MM.1S (cell line): ENCODE results near the gene NGDN.

Experiments used
- DNase-seq: peaks from one replicate; pipeline ENCODE4 v3.0.0-alpha.2; 2015
- H2AFZ ChIP-seq: fragments of 300-600 bp; sonication (generic); 2 replicates; pipeline ENCODE4 v1.6.0; 2016; ENCODE audit warnings: antibody characterized with exemption, low read length
- H3F3A ChIP-seq: fragments of 300-600 bp; sonication (generic); 2 replicates; pipeline ENCODE4 v1.6.1; 2016; ENCODE audit warnings: mild to moderate bottlenecking, antibody characterized with exemption, low read length, moderate library complexity, mixed read lengths; ENCODE audit not compliant: insufficient read depth
- H3K27ac ChIP-seq: fragments of 300-600 bp; sonication (generic); 2 replicates; pipeline ENCODE4 v1.5.1; 2016; ENCODE audit warnings: mild to moderate bottlenecking, low read length
- H3K27me3 ChIP-seq: fragments of 300-600 bp; sonication (generic); replicated peaks from 2 replicates; pipeline ENCODE4 v1.6.0; 2016; ENCODE audit warnings: low read length; ENCODE audit not compliant: insufficient read depth
- H3K36me3 ChIP-seq: fragments of 300-600 bp; sonication (generic); replicated peaks from 2 replicates; pipeline ENCODE4 v1.6.1; 2016; ENCODE audit warnings: mild to moderate bottlenecking, low read length, mixed read lengths; ENCODE audit not compliant: insufficient read depth
- H3K4me1 ChIP-seq: fragments of 300-600 bp; sonication (generic); 2 replicates; pipeline ENCODE4 v1.6.1; 2016; ENCODE audit warnings: low read length, mixed read lengths
- H3K4me2 ChIP-seq: fragments of 300-600 bp; sonication (generic); 2 replicates; pipeline ENCODE4 v1.6.0; 2016; ENCODE audit warnings: low read depth, low read length
- H3K4me3 ChIP-seq: fragments of 300-600 bp; sonication (generic); 2 replicates; pipeline ENCODE4 v1.5.1; 2016; ENCODE audit warnings: low read length, mixed read lengths
- H3K79me2 ChIP-seq: fragments of 300-600 bp; sonication (generic); 2 replicates; pipeline ENCODE4 v1.6.1; 2016; ENCODE audit warnings: mixed run types, low read length, mixed read lengths
- H3K9ac ChIP-seq: fragments of 300-600 bp; sonication (generic); 2 replicates; pipeline ENCODE4 v1.6.1; 2016; ENCODE audit warnings: low read length, mixed read lengths
- H3K9me2 ChIP-seq: fragments of 300-600 bp; sonication (generic); replicated peaks from 2 replicates; pipeline ENCODE4 v1.6.1; 2016; ENCODE audit warnings: mild to moderate bottlenecking, low read length, mixed read lengths; ENCODE audit not compliant: insufficient read depth
- H3K9me3 ChIP-seq: fragments of 300-600 bp; sonication (generic); replicated peaks from 2 replicates; pipeline ENCODE4 v1.6.1; 2016; ENCODE audit warnings: mild to moderate bottlenecking, low read length, mixed read lengths; ENCODE audit not compliant: insufficient read depth
- H4K20me1 ChIP-seq: fragments of 300-600 bp; sonication (generic); 2 replicates; pipeline ENCODE4 v1.6.1; 2016; ENCODE audit warnings: mild to moderate bottlenecking, low read length, moderate library complexity, mixed read lengths; ENCODE audit not compliant: insufficient read depth
- CTCF ChIP-seq: fragments of 300-600 bp; sonication (generic); IDR thresholded peaks from 2 replicates; pipeline ENCODE4 v1.5.1; 2016; ENCODE audit warnings: antibody characterized with exemption, low read length, mixed read lengths
- EZH2 ChIP-seq: fragments of 300-600 bp; sonication (generic); optimal IDR thresholded peaks from 2 replicates; pipeline ENCODE3; 2017; ENCODE audit warnings: low read depth, mild to moderate bottlenecking, antibody characterized with exemption, low read length, mixed read lengths
- EZH2phosphoT487 ChIP-seq: fragments of 300-600 bp; sonication (generic); IDR thresholded peaks from 2 replicates; pipeline ENCODE4 v1.6.1; 2018; ENCODE audit warnings: antibody characterized with exemption, low read length

NGDN gene

GRCh38 chr14:23442721-23443356 lies 26.7 kb upstream of the NGDN start:
- H3K9ac ChIP-seq, result no peak overlapping the region
- H3K36me3 ChIP-seq, result no peaks in the 10 kb centered on the region
- H2AFZ ChIP-seq, result no peak overlapping the region
- no peaks in the 10 kb centered on the region for H3F3A ChIP-seq
- H3K27ac ChIP-seq, result no peak overlapping the region
- no peaks in the 10 kb centered on the region for H3K4me1 ChIP-seq
- H3K79me2 ChIP-seq, result no peaks in the 10 kb centered on the region
- TF ChIP-seq EZH2phosphoT487, result no peak
- no peak for TF ChIP-seq EZH2
- no peak for TF ChIP-seq CTCF
- H4K20me1 ChIP-seq, result no peaks in the 10 kb centered on the region
- H3K9me3 ChIP-seq, result no peaks in the 10 kb centered on the region
- no peaks in the 10 kb centered on the region for H3K9me2 ChIP-seq
- no peak overlapping the region for H3K4me2 ChIP-seq
- no peak overlapping the region for H3K4me3 ChIP-seq
- no peak for DNase-seq
- H3K27me3 ChIP-seq, result no peaks in the 10 kb centered on the region

GRCh38 chr14:23443411-23443812 lies 26.1 kb upstream of the NGDN start:
- Histone ChIP-seq H3K4me2 (no peak overlapping the region), H2AFZ (no peak overlapping the region), H3K27me3 (no peaks in the 10 kb centered on the region)

DNA sequence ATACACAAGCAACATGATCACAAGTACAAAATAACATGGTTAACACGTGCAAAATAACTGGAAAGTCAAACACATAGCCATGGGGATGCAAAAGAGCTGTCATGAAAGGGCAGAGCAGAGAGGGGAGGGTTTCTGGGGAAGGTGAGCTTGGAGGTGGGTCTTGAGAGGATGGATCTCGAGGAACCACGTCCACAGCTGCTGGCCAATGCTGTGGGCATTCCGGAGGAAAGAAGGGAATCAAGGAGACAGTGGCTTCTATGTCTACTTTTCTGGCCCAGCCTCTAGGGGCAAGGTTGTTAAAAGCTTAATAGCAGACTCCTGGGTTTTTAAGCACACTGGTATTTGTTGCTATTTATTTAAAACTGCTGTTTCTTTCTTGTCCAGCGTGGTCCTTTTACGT lies 25.6 kb upstream of the NGDN start:
- no peak for DNase-seq
- no peak overlapping the region for H3K4me3 ChIP-seq
- no peak overlapping the region for H2AFZ ChIP-seq
- no peak overlapping the region for H3K9ac ChIP-seq
- H3K9me3 ChIP-seq, result no peaks in the 10 kb centered on the region
- no peaks in the 10 kb centered on the region for H3K36me3 ChIP-seq
- no peak overlapping the region for H3K4me2 ChIP-seq
- no peaks in the 10 kb centered on the region for H3K27me3 ChIP-seq
- H4K20me1 ChIP-seq, result no peaks in the 10 kb centered on the region
- TF ChIP-seq EZH2, result no peak
- no peak for TF ChIP-seq EZH2phosphoT487
- TF ChIP-seq CTCF, result no peak
- no peak overlapping the region for H3K27ac ChIP-seq
- no peaks in the 10 kb centered on the region for H3K79me2 ChIP-seq
- no peaks in the 10 kb centered on the region for H3K9me2 ChIP-seq
- no peaks in the 10 kb centered on the region for H3K4me1 ChIP-seq
- H3F3A ChIP-seq, result no peaks in the 10 kb centered on the region

More at GRCh38 chr14:23443411-23443812, 26.1 kb upstream of the NGDN start:
- Histone ChIP-seq H3K9me3 (no peaks in the 10 kb centered on the region), H3K27ac (no peak overlapping the region), H3K4me1 (no peaks in the 10 kb centered on the region), H3K36me3 (no peaks in the 10 kb centered on the region), H3K4me3 (no peak overlapping the region), H3F3A (no peaks in the 10 kb centered on the region), H3K79me2 (no peaks in the 10 kb centered on the region), H4K20me1 (no peaks in the 10 kb centered on the region), H3K9me2 (no peaks in the 10 kb centered on the region), H3K9ac (no peak overlapping the region)
- TF ChIP-seq EZH2phosphoT487 (no peak), CTCF (no peak), EZH2 (no peak)
- DNase-seq, result no peak
